ENCODE results near the gene ANO9.

ANO9 gene, protein sequence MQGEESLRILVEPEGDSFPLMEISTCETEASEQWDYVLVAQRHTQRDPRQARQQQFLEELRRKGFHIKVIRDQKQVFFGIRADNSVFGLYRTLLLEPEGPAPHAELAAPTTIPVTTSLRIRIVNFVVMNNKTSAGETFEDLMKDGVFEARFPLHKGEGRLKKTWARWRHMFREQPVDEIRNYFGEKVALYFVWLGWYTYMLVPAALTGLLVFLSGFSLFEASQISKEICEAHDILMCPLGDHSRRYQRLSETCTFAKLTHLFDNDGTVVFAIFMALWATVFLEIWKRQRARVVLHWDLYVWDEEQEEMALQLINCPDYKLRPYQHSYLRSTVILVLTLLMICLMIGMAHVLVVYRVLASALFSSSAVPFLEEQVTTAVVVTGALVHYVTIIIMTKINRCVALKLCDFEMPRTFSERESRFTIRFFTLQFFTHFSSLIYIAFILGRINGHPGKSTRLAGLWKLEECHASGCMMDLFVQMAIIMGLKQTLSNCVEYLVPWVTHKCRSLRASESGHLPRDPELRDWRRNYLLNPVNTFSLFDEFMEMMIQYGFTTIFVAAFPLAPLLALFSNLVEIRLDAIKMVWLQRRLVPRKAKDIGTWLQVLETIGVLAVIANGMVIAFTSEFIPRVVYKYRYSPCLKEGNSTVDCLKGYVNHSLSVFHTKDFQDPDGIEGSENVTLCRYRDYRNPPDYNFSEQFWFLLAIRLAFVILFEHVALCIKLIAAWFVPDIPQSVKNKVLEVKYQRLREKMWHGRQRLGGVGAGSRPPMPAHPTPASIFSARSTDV

DNA sequence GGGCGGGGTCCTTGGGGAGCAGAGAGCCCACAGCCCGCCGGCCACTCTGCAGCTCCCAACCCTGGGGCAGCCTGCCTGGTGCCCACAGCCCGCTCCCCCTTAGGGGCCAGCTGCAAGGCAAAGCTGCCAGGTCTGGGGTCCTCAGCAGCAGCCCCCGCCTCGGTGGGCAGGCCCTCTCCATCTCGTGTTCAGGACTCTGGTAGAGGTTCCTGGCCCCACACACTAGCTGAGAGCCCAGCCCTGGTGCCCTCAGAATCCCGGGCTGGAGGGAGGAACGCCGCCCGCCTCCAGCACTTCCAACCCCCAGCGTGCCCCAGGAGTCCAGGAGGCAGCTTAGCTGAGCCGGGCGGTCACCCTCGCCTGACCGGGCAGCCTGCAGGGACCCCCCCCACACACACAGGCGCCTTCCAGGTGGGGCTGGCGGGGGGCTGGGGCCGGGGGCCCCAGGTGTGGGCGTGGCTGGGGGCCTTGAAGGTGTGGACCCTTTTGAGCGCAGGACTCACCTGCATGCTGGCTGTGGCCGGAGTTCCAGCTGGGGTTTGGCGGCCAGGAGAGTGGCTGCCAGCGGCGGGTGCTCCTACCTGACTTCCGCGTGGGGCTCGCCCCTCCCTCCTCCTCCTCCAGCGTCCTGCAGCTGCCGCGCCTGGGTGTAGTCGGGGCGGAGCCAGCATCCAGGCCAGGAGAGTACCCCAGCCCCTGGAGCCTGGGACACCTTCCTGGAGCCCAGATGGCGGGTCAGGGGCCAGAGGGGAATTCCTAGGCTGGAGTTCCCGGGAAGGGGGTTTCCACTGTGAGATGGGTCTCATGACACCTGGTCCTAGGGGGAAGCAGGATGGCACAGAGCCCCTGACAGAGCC lies at the start of gene ANO9:
ANO9 (minus strand) TSS at position 594 of the 857 bp plus-strand sequence; CDS start at position 509, 85 bp downstream.
- no peak for DNase-seq (ENCODE audit: low read depth)

DNA sequence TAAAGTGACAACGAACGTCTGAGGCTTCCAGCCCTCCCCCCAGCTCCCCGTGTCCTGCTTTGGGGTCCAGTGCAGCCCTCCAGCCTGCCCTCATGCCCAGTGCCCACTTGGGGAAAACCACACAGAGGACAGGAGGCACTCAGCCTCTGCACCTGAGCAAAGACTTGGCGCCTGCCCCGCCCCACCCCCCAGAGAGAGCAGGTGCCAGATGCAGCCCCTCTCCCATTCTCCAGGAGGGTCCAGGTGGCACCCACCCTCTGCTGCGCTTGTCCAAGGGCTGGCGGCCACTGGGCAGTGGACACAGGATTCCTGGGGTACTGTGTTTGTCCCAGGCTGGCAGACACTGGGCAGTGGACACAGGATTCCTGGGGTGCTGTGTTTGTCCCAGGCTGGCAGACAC lies 49.5 kb upstream of the ANO9 start:
- DNase-seq (ENCODE audit: low read depth): no peak

DNA sequence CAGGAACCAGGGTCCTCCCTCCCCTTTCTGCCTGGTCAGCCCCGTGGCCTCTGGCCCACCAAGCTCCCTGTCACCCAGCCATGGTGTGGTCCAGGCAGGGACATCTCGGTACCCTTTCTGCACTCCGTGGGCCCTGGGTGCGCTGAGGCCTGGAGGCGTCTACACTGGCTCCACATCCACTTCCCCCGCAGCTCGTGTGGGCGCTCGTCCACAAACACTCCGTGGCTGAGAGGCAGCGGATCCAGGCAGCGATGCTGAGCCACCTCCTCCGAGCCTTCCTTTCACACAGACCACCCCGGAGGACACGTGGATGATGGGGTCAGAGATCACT lies 49.1 kb upstream of the ANO9 start:
- no peak for DNase-seq (ENCODE audit: low read depth)

DNA sequence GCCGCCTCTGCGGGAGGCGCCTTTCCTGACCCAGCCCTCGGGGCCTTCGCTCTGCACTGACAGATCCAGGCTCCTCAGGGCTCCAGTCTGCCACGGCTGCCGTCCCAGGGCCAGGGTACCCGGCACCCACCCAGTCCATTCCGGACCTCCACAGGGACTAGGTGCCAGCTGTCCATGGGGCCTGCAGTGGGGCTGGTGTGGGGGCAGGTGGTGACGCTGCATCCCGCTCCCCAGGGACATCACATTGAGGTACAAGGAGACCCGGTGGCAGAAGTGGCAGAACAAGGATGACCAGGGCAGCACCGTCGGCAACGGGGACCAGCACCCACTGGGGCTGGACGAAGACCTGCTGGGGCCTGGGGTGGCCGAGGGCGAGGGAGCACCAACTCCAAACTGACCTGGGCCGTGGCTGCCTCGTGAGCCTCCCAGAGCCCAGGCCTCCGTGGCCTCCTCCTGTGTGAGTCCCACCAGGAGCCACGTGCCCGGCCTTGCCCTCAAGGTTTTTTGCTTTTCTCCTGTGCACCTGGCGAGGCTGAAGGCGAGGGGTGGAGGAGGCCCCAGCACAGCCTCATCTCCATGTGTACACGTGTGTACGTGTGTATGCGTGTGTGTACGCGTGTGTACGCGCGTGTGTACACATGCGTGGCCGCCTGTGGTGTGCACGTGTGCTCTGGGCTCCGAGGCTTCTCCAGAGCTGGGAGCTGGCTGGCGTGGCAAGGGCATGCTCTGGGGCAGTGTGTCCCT lies 48.5 kb upstream of the ANO9 start:
- no peak for DNase-seq (ENCODE audit: low read depth)

DNA sequence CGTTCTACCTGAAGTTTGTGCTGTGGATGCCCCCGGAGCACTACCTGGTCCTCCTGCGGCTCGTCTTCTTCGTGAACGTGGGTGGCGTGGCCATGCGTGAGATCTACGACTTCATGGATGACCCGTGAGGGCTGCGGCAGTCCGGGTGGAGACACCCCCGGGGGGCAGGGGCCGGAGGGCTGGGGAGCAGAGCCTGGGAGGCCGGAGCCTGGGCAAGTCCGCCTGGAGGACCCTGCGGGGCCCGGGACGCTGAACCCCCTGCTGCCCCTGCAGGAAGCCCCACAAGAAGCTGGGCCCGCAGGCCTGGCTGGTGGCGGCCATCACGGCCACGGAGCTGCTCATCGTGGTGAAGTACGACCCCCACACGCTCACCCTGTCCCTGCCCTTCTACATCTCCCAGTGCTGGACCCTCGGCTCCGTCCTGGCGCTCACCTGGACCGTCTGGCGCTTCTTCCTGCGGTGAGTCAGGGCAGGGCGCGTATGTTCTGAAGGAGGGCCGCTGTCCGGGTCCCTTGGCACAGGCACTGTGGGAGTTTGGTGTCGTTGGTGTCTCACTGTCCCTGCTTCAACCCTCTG lies 47.9 kb upstream of the ANO9 start:
- DNase-seq (ENCODE audit: low read depth): no peak

DNA sequence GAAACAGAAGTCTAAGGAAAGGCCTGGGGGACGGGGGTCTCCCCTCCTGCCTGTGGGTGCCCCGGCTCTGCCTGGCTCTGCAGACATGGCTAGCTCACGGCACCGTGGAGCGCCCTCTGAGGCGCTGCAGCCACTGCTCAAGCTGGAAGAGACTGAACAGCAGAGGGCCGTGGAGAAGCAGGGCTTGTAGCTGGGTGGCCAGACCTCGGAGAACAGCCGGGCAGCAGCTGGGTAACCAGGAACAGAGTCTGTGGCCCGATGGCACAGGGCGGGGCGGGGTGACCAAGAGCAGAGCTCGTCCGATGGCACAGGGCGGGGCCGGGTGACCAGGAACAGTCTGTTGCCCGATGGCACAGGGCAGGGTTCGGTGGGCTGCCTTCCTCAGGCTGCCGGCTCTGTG lies 47.2 kb upstream of the ANO9 start:
- DNase-seq (ENCODE audit: low read depth): no peak

DNA sequence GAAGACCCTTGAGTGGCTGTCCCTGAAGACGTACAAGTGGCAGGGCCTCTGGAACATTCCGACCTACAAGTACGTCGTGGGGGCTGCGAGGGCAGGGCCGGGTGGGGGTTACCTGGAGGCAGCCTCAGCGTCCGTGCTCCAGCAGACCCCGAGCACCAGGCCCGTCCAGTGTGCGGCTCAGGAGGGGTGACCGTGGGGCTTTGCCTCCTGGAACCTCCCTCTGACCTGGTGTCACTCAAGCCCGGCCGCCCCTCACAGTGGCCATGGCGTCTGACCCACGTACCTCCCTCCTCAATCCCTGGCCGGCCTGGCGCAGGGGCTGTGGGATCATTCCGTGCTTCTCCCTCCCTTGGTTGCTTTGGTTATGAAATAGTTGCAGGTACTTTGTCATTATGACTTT lies 46.8 kb upstream of the ANO9 start:
- no peak for DNase-seq (ENCODE audit: low read depth)

DNA sequence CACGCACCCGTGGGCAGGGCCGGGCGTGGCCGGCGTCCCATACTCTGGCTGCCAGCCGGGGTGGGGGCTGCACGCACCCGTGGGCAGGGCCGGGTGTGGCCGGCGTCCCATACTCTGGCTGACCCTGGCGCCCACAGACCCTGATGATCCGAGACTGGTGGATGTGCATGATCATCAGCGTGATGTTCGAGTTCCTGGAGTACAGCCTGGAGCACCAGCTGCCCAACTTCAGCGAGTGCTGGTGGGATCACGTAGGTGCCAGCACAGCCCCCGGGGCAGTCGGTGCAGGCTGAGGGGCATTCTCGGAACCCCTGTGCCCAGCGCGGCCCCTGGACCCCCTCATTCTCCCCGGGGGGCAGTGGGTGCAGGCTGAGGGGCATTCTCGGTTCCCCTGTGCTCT lies 46.3 kb upstream of the ANO9 start:
- no peak for DNase-seq (ENCODE audit: low read depth)

DNA sequence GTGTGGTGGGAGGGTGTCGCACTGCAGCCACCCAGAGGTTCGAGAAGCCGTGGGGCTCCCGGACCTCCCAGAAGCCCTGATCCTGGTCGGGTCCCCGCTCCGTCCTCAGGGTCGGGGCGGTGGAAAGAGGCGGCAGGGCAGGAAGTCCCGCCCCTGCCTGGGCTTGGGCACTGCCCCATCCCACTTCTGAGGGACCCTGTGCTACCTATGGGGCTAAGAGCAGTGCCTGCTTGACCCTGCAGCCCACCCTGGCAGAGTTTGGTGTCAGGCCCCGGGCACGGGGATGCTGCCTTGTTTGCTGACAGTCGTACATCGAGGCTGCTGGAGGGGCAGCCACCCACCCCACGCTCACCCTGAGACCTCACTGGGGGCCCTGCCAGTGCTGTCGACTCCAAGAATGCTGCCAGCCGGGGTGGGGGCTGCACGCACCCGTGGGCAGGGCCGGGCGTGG lies 45.8 kb upstream of the ANO9 start:
- DNase-seq (ENCODE audit: low read depth): no peak

DNA sequence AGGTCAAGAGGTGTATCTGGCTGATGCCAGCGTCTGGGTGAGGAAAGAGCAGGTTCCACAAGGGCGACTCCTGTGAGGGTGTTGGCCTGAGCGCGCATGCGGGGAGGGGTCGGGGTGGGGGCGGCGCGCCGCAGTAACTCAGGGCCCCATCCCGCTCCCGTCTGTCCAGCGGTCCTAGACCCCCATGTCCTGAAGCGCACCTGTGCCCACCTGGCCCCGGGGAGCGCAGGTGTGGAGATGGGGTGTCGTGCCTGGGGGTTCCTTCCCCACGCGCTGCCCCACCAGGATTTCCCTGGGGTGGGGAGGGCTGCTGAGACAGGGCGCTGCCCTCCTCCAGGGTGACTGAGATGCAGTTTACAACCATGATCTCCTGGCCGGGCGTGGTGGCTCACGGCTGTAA lies 44.4 kb upstream of the ANO9 start:
- no peak for DNase-seq (ENCODE audit: low read depth)

DNA sequence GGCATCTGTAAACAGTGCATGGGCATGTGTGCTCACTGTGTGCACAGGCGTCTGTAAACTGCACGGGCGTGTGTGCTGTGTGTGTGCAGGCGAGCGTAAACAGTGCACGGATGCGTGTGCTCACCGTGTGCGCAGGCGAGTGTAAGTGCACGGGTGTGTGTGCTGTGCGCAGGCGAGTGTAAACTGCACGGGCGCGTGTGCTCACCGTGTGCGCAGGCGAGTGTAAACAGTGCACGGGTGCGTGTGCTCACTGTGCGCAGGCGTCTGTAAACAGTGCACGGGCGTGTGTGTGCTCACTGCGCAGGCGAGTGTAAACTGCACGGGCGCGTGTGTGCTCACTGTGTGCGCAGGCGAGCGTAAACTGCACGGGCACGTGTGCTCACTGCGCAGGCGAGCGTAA lies 42.8 kb upstream of the ANO9 start:
- no peak for DNase-seq (ENCODE audit: low read depth)

DNA sequence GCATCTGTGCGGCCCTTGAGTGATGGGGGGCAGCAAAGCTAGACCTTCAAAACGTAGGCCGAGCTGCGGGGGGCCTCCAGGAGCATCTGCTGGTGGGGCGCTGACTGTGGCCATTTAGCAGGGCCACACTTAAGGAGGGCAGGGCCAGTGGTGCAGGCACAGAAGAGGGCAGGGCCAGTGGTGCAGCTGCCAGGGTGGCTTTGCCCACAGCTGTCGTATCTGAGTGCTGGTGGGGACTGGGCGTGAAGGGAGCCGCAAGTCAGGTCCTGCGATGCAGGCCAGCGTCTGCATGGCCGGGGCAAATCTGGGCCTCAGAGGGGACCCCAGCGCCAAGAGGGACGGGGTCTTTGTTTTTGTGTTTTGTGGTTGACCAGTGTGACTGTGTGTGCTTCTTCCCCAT lies 37.5 kb upstream of the ANO9 start:
- DNase-seq (ENCODE audit: low read depth): no peak

DNA sequence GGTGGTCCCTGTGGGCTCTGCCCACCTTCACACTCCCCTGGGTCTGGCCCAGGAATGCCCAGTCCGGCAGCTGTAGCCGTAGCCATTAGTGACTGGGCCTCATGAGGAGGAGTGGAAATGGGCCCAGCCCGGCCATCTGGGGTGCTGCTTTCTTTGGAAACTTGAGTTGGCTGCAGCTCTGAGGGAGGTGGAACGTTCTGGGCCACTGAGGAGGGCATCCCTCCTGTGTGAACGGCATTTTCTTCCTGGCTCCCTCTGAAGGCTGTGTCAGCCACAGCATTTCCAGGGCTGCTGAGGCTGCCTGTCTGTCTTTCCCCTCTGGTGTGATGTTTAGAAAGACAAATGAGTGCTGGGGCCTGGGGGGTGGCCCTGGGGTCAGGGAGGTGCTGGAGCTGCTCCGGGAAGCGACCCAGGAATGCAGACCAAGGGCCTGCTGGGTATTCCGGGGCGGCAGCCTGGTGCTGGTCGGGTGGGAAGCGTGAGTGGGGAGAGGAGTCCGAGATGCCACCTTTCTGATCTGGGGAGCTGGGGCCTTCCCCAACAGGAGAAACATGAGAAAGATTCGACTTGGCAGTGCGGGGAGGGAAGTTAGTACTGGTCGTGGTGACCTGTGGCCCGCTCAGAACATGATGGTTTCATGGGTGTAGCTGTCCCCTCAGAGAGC lies 35.4 kb upstream of the ANO9 start:
- no peak for DNase-seq (ENCODE audit: low read depth)

DNA sequence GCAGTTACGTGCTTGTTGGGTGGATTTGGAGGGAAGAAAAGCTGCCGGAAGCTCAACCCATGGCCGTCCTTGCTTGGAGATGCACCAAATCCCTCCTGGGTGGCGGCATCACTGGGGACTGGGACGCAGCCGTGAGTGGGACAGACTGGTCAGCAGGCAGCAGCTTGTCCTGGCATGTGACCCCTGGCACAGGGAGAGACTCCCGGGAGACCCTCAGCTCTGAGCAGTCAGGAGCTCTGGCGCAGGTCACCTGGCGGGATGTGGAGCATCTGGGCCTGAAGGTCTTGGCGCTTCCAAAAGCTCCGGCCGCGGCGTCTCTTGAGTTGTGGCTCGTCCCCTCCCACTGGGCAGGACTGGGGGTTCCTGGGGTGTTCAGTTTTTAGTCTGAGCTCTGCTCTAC lies 34.6 kb upstream of the ANO9 start:
- DNase-seq (ENCODE audit: low read depth): no peak

DNA sequence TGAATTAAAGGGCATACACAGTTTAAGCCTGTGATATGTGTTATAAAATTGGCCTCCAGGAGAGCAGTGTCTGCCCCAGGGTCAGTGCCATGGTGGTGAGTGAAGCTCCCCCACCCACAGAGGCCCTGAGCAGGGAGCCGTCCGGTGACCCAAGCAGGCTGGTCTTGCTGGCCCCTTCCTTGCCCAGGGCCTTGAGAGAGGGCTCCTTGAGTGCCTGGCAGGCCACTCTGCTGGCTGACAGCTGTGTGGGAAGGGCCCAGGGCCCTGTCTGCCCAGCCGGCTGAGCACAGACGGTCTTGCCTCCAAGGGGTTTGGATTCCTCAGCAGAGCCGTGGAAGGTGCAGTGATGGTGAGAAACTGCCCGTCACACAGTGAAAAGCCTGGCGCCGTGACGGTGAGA lies 34.1 kb upstream of the ANO9 start:
- no peak for DNase-seq (ENCODE audit: low read depth)

DNA sequence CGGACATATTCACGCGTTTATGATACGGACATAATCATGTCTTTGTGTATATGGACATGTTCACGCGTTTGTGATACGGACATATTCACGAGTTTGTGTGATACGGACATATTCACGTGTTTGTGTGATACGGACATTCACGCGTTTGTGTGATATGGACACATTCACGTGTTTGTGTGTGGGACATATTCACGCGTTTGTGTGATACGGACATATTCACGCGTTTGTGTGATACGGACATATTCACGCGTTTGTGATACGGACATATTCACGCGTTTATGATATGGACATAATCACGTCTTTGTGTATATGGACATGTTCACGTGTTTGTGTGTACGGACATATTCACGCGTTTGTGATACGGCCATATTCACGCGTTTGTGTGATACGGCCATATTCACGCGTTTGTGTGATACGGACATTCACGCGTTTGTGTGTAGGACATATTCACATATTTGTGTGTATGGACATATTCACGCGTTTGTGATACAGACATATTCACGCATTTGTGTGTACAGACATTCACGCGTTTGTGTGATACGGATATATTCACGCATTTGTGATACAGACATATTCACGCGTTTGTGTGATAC lies 33.2 kb upstream of the ANO9 start:
- DNase-seq (ENCODE audit: low read depth): no peak

DNA sequence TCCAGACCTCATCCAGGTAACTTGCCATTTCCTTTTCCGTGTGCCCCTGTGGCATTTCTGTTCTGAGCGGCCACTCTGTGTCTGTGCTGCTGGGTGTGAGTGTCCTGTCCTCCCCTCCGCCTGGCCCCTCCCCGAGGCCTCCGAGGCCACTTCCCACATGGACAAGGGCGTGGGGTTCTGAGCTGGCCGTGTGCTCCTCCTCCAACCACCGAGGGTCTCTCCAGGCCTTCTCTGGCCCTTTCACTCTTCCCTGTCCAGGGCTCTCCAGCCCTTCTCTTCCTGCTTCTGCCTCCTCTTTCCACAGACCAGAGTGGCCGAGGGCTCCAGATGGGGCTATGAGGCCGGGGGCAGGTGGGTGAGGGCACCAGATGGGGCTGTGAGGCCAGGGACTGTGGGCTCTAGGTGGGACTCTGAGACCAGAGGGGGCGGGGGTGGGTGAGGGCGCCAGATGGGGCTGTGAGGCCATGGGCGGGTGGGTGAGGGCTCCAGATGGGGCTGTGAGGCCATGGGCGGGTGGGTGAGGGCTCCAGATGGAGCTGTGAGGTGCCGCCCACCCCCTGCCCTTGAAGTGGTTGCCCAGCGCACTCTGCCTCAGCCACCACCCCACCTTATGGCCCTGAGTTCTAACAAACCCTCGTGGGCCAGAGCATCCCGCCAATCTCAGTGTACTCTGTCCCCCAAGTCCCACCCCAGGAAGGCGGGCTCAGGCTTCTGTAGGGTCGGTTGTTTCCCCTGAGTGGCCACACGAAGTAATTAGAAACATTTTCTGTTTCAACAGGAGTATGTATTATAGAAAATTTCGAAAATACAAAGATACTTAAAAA lies 32.4 kb upstream of the ANO9 start:
- no peak for DNase-seq (ENCODE audit: low read depth)

DNA sequence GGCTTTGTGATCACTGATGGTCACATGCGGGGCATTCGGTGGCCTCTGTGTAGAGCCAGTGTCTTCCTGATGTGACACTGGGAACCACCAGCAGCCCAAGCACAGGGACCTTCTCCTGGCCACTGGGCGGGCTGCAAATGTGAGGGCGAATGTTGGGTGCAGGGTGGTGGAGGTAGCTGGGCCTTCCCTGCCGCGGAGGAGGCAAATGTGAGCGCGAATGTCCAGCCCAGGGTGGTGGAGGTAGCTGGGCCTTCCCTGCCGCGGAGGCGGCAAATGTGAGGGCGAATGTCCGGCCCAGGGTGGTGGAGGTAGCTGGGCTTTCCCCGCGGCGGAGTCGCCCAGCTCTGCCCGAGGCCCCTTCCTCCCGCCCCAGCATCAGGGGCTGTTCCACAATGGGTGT lies 31.6 kb upstream of the ANO9 start:
- no peak for DNase-seq (ENCODE audit: low read depth)

DNA sequence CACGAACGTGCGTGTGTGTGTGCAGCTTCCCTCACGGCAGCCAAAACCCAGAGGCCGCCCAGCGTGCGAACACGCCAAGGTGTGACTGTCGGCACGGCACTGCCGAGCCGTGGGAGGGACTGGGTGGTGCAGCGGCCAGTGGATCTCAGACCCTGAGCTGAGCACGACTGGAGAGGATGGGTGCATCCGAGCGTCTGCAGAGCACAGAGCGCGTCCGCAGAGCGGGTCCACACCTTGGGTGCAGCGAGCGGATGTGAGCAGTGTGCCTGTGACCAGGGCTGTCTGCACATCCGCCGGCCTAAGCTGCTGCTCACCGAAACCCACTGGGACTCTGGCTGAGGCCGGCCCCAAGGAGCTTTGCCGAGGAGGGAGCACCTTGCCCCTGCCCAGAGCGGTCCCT lies 31.0 kb upstream of the ANO9 start:
- no peak for DNase-seq (ENCODE audit: low read depth)

DNA sequence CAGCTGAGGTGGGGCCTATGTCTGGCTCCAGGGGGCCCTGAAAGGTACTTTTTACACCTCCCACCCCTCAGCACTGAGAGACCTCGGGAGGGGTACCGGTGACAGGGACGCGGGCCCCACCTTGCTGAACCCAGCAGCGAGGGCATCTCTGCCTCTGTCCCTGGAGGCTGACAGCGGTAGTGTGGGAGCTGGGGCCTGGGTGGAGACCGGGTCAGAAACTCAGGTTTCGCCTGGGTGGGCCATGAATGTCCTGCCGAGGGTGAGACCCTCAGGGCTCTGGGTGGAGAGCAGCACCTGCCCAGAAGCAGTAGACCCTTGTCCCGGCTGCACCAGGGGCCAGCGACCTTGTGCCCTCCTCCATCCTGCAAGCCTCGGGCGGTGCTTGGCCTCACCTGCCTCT lies 30.5 kb upstream of the ANO9 start:
- DNase-seq (ENCODE audit: low read depth): no peak
